Measurements from ENCODE around the gene C11orf97. TPM values are rescaled to one million over a fixed set of nuclear protein-coding genes. Genes with fewer than 3 reads are reported as not detected.

The C11orf97 gene
- total RNA-seq, 4 donors from 2014 or later = not detected

GRCh38 chr11:94536386-94536785 lies 24.1 kb downstream of the C11orf97 start:
- H3K4me1 ChIP-seq = peaks cover 14% of the 10 kb centered on the region
- H3K9me3 ChIP-seq = no peaks in the 10 kb centered on the region
- no peak overlapping the region for H3K4me3 ChIP-seq
- H3K36me3 ChIP-seq = no peaks in the 10 kb centered on the region
- no peak overlapping the region for H3K27ac ChIP-seq
- H3K27me3 ChIP-seq = no peaks in the 10 kb centered on the region
- no peak for DNase-seq (ENCODE audit: low spot score in 2 of 2)
- TF ChIP-seq POLR2A (IDR thresholded peaks at IDR 0.05) = no peak
- no peak for TF ChIP-seq POLR2AphosphoS5 (IDR thresholded peaks at IDR 0.05)
- TF ChIP-seq CTCF (IDR thresholded peaks at IDR 0.05) = no peak
- TF ChIP-seq EP300 (IDR thresholded peaks at IDR 0.05) = no peak

GRCh38 chr11:94537031-94537600 lies 24.9 kb downstream of the C11orf97 start:
- H3K4me3 ChIP-seq = no peak overlapping the region
- no peaks in the 10 kb centered on the region for H3K27me3 ChIP-seq
- no peaks in the 10 kb centered on the region for H3K36me3 ChIP-seq
- DNase-seq (ENCODE audit: low spot score in 2 of 2) = no peak
- WGBS = 52% methylated on average over 3 of the region's 3 CpGs
- peaks cover 14% of the 10 kb centered on the region for H3K4me1 ChIP-seq
- H3K9me3 ChIP-seq = no peaks in the 10 kb centered on the region
- no peak overlapping the region for H3K27ac ChIP-seq
- TF ChIP-seq POLR2A (IDR thresholded peaks at IDR 0.05) (no peak), EP300 (IDR thresholded peaks at IDR 0.05) (no peak), POLR2AphosphoS5 (IDR thresholded peaks at IDR 0.05) (no peak), CTCF (IDR thresholded peaks at IDR 0.05) (no peak)

GRCh38 chr11:94539420-94539819 lies 27.2 kb downstream of the C11orf97 start:
- no peaks in the 10 kb centered on the region for H3K27me3 ChIP-seq
- no peak overlapping the region for H3K4me3 ChIP-seq
- H3K9me3 ChIP-seq = no peaks in the 10 kb centered on the region
- H3K4me1 ChIP-seq = peaks cover 28% of the 10 kb centered on the region
- DNase-seq (ENCODE audit: low spot score in 2 of 2) = no peak
- no peak overlapping the region for H3K27ac ChIP-seq
- TF ChIP-seq POLR2AphosphoS5 (IDR thresholded peaks at IDR 0.05) = no peak
- no peak for TF ChIP-seq CTCF (IDR thresholded peaks at IDR 0.05)
- TF ChIP-seq POLR2A (IDR thresholded peaks at IDR 0.05) = no peak
- TF ChIP-seq EP300 (IDR thresholded peaks at IDR 0.05) = no peak
- WGBS = 71% methylated on average over 1 of the region's 1 CpG
- H3K36me3 ChIP-seq = no peaks in the 10 kb centered on the region

- WGBS = under 1% methylated on average over 27 of the region's 109 CpGs
- H3K4me1 ChIP-seq = peaks cover 59% of the 10 kb centered on the region
- no peaks in the 10 kb centered on the region for H3K36me3 ChIP-seq
- peak in 1 of 2 donors; percentile 20 for TF ChIP-seq POLR2A (IDR thresholded peaks at IDR 0.05)
- TF ChIP-seq POLR2AphosphoS5 (IDR thresholded peaks at IDR 0.05) = peak in 2 of 3 donors; percentile 38 to 46
- no peak for TF ChIP-seq EP300 (IDR thresholded peaks at IDR 0.05)
- H3K27ac ChIP-seq = peak within 1 kb of the TSS; percentile 98
- no peaks in the 10 kb centered on the region for H3K9me3 ChIP-seq
- DNase-seq (ENCODE audit: low spot score in 2 of 2) = peak; percentile 88 to 93
- H3K4me3 ChIP-seq = peak within 1 kb of the TSS; percentile 67
- H3K27me3 ChIP-seq = no peaks in the 10 kb centered on the region
Measured at GRCh38 chr11:94543695-94544645, 31.7 kb downstream of the C11orf97 start, which contains the start of gene FUT4. TSS of gene FUT4 (plus strand) at chr11:94543921. CDS start at chr11:94544134, 213 bp downstream.

GRCh38 chr11:94544646-94545263 lies 32.5 kb downstream of the C11orf97 start:
- TF ChIP-seq EP300 (IDR thresholded peaks at IDR 0.05) (no peak), POLR2A (IDR thresholded peaks at IDR 0.05) (no peak), POLR2AphosphoS5 (IDR thresholded peaks at IDR 0.05) (no peak), CTCF (IDR thresholded peaks at IDR 0.05) (no peak)
- DNase-seq (ENCODE audit: low spot score in 2 of 2) = peak; percentile 78 to 81
- H3K4me1 ChIP-seq = peaks cover 59% of the 10 kb centered on the region
- peak overlapping the region; percentile 67 for H3K4me3 ChIP-seq
- 15% methylated on average over 12 of the region's 59 CpGs for WGBS
- H3K27me3 ChIP-seq = no peaks in the 10 kb centered on the region
- H3K27ac ChIP-seq = peak overlapping the region; percentile 98
- H3K9me3 ChIP-seq = no peaks in the 10 kb centered on the region
- H3K36me3 ChIP-seq = no peaks in the 10 kb centered on the region
